PFSK-1 (cell line): Measurements from ENCODE around the gene VBP1.

ENCODE experiments used
- POLR2AphosphoS5 ChIP-seq: IDR thresholded peaks from 2 replicates; pipeline ENCODE4 v1.6.1; 2012; ENCODE audit warnings: low read depth, mild to moderate bottlenecking, control low read depth, low read length, moderate library complexity
- SIN3A ChIP-seq: IDR thresholded peaks from 2 replicates; pipeline ENCODE4 v1.6.1; 2012; ENCODE audit warnings: mild to moderate bottlenecking, low read length, moderate library complexity, borderline replicate concordance; ENCODE audit not compliant: insufficient read depth
- TAF1 ChIP-seq: IDR thresholded peaks from 2 replicates; pipeline ENCODE4 v1.6.1; 2012; ENCODE audit warnings: low read length, control low read depth, borderline replicate concordance; ENCODE audit not compliant: insufficient read depth

DNA sequence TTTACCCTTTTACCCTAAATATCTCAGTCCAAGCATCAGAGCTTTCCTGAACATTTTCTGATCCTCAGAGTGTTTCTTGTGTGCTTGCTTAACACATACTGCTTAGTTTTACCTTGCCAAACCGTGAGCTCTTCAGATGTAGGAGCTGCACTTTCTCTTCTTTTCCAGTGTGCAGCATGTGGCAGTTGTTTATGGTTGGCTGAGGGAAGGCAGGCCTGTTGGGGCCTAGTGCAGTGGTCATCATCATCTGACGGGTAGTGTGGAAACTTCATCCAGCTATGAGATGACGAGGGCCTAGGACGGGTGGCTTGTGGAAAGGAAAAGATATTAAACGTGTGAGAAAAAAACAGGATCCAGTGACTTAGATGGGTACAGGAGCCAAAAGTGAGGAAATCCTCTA lies 21.5 kb downstream of the VBP1 start:
- TF ChIP-seq POLR2AphosphoS5 (no peak), SIN3A (no peak), TAF1 (no peak)
